NCI-H748 (cell line): ENCODE results near the gene PTPRG.

Experiments used
- DNase-seq: peaks from one replicate; lab custom pipeline; 2025; ENCODE audit not compliant: unreplicated experiment; lab: John Stamatoyannopoulos, UW

PTPRG gene

GRCh38 chr3:62246985-62247384, 685.6 kb downstream of the PTPRG start:
- no peak for DNase-seq

GRCh38 chr3:62248734-62249483, 687.5 kb downstream of the PTPRG start:
- DNase-seq: no peak

GRCh38 chr3:62249484-62249776, 688.1 kb downstream of the PTPRG start:
- DNase-seq: no peak

GRCh38 chr3:62249855-62250543, 688.6 kb downstream of the PTPRG start:
- no peak for DNase-seq

- DNase-seq: no peak
These were observed 691.2 kb downstream of the PTPRG start for GRCh38 chr3:62252438-62253157.

GRCh38 chr3:62253971-62254370, 692.6 kb downstream of the PTPRG start:
- DNase-seq: no peak

GRCh38 chr3:62255758-62256157, 694.4 kb downstream of the PTPRG start:
- DNase-seq: no peak

- no peak for DNase-seq
These were observed 698.6 kb downstream of the PTPRG start for GRCh38 chr3:62259924-62260323.

GRCh38 chr3:62260655-62261054, 699.3 kb downstream of the PTPRG start:
- DNase-seq: no peak

- no peak for DNase-seq
These were observed 699.8 kb downstream of the PTPRG start for GRCh38 chr3:62261121-62261520.

- no peak for DNase-seq
These were observed 700.4 kb downstream of the PTPRG start for GRCh38 chr3:62261736-62262135.

GRCh38 chr3:62265528-62265927, 704.2 kb downstream of the PTPRG start:
- no peak for DNase-seq

GRCh38 chr3:62266668-62267283, 705.4 kb downstream of the PTPRG start:
- no peak for DNase-seq

- no peak for DNase-seq
These were observed 715.3 kb downstream of the PTPRG start for GRCh38 chr3:62276658-62277180.

- DNase-seq: no peak
These were observed 716.1 kb downstream of the PTPRG start for GRCh38 chr3:62277450-62277849.

GRCh38 chr3:62277986-62278385, 716.6 kb downstream of the PTPRG start:
- DNase-seq: no peak

GRCh38 chr3:62281726-62282125, 720.4 kb downstream of the PTPRG start:
- no peak for DNase-seq

GRCh38 chr3:62284442-62284841, 723.1 kb downstream of the PTPRG start:
- DNase-seq: no peak

GRCh38 chr3:62287392-62287927, 726.1 kb downstream of the PTPRG start:
- no peak for DNase-seq

- no peak for DNase-seq
These were observed 728.6 kb downstream of the PTPRG start for GRCh38 chr3:62289922-62290321.

- no peak for DNase-seq
These were observed 731.8 kb downstream of the PTPRG start for GRCh38 chr3:62293051-62293780.
